Measurements from ENCODE around the gene OIP5.

DNA sequence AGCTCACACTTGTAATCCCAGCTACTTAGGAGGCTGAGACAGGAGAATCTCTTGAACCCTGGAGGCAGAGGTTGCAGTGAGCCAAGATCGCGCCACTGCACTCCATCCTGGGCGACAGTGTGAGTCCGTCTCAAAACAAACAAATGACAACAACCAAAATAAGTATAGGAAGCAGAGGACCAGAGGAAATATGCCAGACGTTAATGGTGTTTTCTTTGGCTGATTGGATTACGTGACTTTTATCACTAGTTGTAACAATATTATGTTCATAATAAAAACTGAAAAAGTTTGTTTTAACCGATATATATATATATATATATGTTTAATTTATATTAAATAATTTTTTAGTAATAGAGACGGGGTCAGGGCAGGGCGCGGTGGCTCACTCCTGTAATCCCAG lies 22.0 kb upstream of the OIP5 start:
- TF ChIP-seq, protein P1, sequence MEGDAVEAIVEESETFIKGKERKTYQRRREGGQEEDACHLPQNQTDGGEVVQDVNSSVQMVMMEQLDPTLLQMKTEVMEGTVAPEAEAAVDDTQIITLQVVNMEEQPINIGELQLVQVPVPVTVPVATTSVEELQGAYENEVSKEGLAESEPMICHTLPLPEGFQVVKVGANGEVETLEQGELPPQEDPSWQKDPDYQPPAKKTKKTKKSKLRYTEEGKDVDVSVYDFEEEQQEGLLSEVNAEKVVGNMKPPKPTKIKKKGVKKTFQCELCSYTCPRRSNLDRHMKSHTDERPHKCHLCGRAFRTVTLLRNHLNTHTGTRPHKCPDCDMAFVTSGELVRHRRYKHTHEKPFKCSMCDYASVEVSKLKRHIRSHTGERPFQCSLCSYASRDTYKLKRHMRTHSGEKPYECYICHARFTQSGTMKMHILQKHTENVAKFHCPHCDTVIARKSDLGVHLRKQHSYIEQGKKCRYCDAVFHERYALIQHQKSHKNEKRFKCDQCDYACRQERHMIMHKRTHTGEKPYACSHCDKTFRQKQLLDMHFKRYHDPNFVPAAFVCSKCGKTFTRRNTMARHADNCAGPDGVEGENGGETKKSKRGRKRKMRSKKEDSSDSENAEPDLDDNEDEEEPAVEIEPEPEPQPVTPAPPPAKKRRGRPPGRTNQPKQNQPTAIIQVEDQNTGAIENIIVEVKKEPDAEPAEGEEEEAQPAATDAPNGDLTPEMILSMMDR (conservative IDR thresholded peaks at IDR 0.05; ENCODE audit: low read depth, low read length): no peak
- TF ChIP-seq EZH2 (IDR thresholded peaks at IDR 0.05; ENCODE audit: low read length, unreplicated experiment): no peak

All from PC-3 (cell line).